SK-N-MC (cell line): ENCODE data around the gene TSNAXIP1.

ENCODE experiments used
- EZH2 ChIP-seq: fragments of 200-600 bp; sonication (generic); IDR thresholded peaks from one replicate; pipeline ENCODE4 v1.6.1; 2017; ENCODE audit warnings: antibody characterized with exemption
- FOXP2 ChIP-seq: optimal IDR thresholded peaks from 2 replicates; pipeline ENCODE3; 2011; ENCODE audit warnings: mild to moderate bottlenecking, moderate library complexity; ENCODE audit not compliant: insufficient read depth; ENCODE audit errors: extremely low read length, control extremely low read depth
- POLR2AphosphoS5 ChIP-seq: IDR thresholded peaks from 2 replicates; pipeline ENCODE4 v1.6.1; 2012; ENCODE audit warnings: mild to moderate bottlenecking, low read depth, low read length, borderline replicate concordance

- TF ChIP-seq EZH2 (no peak), POLR2AphosphoS5 (no peak), FOXP2 (no peak)
Measured at GRCh38 chr16:67862623-67863583, 56.2 kb downstream of the TSNAXIP1 start.
